ENCODE results near the gene MOSMO.

GRCh38 chr16:22093996-22094395 lies 86.1 kb downstream of the MOSMO start:
- TF ChIP-seq CTCF (IDR thresholded peaks at IDR 0.05): no peak
- TF ChIP-seq POLR2A (IDR thresholded peaks at IDR 0.05): no peak

Measured in heart left ventricle (tissue), 13 donors.